Stimulated activated CD4-positive, alpha-beta T cell treated with anti-CD3 and anti-CD28 coated beads, TNF-alpha, amount 100 ng/mL, for 24 hours (primary cell): Measurements from ENCODE around the gene BLM.

ENCODE experiments used
- DNase-seq, 3 experiments: peaks; one replicate each; pipeline ENCODE4 v3.0.0-alpha.2; 2020; ENCODE audit warnings: low read depth in 3 of 3

The BLM gene

DNA sequence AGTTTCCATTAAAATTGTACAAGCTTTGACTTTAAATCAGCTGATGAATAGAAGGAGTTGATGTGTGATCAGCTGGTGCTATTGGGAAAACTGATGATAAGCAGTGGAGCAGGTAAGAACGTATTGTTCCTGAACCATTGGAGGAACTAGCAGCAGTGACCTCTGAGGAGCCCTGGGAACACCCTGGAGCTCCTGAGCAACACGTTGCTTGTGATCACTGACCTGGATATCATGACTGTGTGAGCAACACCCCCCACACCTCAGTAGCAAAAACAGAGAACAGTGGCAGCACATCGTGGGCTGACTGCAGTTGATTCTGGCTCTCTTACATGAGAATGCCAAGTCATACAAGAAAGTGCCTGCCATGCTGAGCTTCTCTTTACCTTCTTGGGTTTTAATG, 72.9 kb downstream of the BLM start:
- DNase-seq: no peak

DNA sequence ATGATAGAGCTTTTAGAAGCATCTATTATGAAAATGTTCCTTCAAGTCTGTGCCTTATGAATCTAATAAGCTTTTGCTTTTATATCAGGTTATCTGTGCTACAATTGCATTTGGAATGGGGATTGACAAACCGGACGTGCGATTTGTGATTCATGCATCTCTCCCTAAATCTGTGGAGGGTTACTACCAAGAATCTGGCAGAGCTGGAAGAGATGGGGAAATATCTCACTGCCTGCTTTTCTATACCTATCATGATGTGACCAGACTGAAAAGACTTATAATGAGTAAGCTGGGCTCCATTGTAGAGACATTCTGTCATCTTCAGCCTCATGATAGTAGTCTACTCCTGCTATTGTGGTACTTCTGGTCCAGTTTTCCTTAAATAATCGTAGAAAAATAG, 73.4 kb downstream of the BLM start:
- no peak for DNase-seq

DNA sequence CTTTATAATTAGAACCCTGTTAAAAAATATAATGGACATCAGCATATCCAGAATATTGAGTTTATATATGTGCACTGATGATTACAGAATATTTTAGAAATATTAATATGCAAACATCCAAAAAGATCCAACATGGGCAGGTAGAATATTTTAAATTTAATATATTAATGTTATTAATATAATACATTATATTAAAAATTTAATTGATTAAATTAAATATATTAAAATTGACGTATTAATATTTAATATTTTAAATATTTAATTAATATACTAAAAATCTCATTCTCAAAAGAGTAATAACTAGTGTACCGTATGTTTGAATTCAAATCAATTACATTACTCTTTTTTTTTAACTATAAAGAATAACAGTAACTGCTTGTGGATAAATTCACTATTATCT, 77.4 kb downstream of the BLM start:
- no peak for DNase-seq

DNA sequence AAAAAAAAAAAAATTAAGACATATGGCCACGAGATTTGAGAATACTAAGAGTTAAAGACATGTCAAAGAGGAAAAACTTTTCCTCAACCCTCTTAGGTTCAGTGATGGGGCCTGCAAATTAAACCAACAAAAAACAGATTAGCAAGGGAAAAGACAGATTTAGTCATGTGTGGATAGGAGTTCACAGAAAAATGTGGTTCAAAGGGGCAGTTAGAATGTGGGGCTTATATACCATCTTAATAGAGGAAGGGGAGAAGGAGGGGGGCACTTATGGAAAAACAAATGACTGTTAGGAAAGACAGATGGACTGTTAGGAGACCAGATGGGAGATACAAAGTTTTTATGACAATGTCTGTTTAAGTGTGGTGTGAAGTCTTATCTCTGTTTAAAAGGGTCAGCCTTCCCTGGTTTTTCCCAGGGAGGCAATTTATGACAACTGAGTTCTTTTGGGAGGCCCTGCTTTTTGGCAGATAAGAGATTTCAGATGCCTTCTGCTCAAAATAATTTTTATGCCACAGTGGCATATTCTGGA, 82.6 kb downstream of the BLM start:
- DNase-seq: no peak

DNA sequence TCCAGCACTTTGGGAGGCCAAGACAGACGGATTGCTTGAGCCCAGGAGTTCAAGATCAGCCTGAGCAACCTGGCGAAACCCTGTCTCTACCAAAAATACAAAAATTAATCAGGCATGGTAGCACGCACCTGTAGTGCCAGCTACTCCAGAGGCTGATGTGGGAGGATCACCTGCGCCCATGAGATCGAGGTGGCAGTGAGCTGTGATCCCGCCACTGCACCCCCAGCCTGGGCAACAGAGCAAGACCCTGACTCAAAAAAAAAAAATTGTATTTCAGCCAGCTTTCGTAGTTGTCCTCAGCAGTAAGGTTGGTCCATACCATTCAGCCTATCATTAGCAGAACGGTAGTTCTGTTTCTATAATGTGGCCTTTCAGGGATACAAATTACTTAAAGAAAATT, 84.7 kb downstream of the BLM start:
- DNase-seq: no peak

DNA sequence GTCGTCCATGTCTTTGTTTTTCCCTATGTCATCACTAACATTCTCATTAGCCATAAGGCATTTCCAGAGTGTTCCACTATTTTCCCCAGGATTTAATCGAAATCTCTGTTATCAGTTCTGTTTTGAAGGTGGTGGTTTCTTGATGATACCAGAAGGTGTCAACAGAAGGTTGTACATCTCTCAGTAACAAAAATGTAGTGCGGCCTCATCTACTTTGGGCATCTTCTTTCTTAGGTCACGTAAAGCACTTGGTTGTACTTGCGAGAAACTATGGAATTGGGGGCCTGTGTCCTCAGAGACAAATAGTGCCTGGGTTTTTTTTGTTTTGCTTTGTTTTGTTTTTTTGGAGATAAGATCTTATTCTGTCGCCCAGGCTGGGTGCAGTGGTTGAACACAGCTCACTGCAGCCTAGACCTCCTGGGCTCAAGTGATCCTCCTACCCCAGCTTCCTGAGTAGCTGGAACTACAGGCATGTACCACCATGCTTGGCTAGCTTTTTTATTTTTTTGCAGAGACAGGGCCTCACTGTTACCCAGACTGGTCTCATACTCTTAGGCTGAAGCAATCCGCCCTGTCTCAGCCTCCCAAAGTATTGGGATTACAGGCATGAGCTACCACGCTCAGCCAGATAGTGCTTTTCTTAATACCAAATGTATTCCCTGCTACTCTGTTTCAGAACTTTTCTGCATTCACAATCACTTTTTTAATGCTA, 90.1 kb downstream of the BLM start:
- DNase-seq: no peak

DNA sequence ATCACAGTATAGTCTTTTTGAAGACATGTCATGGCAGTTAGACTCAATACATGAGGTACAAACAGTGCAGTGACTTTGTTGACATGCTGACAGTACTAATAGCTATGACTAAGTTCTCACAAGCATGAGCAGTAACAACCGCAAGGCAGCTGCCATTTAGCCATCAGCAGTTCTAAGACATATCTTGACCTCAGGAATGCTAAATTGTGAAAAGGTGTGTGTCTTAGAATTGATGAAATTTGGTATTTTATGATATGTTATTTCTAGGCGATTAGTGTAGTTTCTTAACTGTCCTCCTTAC, 90.6 kb downstream of the BLM start:
- no peak for DNase-seq

DNA sequence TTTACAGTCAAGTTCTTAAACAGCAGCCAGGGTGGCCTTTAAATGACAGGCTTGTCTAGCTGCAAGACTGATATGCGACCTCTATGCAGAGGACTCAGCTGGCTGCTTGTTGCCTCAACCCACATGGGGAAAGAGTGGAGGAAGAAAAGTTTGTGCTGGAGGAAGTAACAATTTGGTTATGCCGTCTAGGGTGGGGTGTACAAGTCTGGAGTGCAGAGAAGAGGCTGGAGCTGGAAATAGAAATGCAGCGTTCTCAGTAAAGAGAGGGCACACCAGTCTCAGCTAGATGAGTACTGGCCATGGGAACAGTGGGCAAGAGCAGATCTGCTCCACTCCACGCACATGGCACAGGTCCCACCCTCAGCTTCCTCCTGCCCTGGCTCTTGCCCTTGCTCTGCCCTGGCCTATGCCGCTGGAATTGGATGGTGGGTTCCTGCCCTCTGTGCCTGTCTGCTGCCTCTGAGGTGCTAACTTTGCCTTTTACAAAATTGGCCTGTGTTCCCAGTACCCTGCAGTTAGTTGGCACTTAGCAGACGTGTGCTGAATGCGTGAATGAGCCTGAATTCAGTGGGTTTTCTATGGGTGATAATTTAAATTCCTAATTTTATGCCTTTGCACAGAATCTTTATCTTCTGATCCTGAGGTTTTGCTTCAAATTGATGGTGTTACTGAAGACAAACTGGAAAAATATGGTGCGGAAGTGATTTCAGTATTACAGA, 91.5 kb downstream of the BLM start:
- DNase-seq: no peak

DNA sequence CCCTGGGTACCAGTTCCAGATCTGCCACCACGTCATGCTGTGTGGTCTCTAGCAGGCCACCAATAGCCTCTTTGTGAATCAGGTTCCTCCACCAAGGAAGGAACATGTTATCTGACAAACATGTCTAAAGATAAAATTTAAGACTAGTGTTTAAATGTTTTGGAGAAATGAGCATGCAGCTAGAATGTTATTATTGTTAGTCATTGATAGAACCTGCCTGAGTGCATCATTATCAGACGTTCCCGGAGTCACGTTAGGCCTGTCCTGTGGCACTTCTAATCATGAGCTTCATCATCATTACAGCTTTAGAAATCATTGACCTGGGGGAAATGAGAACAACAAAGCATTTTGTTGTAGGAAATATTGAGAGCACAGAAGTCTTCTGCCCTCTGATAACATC, 92.4 kb downstream of the BLM start:
- no peak for DNase-seq

DNA sequence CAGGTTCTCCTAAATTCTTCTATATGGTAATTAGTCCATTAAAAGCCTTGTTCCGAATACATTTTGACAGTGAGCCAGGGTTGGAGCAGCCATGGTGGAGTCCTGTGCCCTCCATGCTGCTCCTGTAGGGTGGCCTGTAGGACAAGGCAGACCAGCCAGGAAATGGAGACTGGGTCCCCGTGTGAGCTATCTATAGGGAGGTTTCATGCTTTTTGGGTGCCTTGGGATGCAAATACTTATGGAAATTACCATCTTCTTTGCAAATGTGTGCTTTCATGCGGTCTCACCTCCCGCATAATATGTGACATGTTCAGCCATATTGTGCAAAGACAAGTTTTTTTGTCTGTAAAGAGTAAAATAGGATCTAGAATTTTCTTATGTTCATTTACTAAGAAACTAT, 93.2 kb downstream of the BLM start:
- DNase-seq: no peak

DNA sequence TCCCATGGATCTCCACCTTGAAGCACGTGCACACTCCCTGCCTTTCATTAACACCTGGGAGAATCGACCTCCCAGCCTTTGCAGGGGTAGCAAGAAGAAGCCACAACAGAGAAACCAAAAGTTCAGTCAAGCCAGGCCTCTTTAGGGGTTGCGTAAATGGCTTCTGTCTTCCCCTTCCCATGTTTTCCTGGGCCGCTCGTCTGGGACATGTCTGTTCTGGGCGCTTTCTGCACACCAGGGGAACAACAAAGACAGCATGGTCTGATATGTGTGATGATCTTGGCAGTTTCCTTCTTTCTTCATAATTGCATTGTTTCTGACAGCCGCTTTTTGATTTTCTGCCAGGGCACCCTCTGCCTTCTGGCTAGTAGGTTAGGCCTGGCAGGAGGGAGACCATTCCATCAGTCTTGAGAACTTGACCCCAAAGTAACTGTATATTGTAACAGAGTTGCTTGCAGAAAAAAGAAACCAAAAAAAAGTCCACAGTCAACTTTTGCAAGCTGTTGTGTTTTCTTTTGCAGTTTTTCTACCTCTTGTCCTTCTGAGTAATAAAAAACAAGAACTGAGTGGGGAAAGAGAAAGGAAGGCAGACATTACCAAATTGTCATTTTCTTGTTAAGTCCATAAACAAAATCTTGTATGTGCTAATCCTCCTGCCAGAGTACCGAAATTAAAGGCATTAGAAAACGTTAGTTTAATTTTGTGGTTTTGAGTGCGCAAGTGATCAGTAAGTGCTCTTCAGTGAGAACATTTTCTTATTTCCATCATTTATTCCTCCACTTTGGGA, 95.2 kb downstream of the BLM start:
- DNase-seq: no peak

DNA sequence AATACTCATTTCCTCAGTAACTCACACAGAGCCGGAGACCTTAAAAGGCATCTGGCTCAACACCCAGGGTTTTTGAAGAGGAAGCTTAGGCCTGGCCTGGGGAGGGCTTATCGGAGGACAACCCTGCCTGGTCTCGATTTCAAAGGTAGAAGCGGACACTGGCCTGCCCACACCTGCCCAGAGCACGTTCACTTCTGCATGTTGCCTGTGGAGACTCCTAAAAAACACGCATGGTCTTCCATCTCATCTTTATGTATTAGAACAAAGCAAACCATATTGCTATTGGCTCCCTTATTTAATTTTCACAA, 95.8 kb downstream of the BLM start:
- no peak for DNase-seq

DNA sequence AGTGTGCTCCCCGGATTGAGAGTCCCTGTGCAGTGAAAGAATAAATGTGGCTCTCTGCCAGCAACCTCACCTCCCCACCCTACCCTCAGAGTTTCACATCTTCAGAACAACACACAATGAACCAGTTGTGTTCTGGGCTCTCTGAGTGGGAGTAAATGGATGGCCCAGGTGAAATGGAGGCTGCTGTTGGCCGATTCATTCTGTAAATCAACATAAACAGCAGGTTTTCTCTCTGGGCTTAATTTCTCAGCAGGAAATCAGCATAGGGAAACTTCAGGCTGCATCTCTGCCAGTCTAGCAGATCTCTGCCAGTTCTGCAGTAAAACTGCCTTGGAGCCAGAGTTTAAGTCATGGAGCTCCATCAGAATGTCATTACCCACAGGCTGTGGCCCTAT, 96.6 kb downstream of the BLM start:
- DNase-seq: no peak

DNA sequence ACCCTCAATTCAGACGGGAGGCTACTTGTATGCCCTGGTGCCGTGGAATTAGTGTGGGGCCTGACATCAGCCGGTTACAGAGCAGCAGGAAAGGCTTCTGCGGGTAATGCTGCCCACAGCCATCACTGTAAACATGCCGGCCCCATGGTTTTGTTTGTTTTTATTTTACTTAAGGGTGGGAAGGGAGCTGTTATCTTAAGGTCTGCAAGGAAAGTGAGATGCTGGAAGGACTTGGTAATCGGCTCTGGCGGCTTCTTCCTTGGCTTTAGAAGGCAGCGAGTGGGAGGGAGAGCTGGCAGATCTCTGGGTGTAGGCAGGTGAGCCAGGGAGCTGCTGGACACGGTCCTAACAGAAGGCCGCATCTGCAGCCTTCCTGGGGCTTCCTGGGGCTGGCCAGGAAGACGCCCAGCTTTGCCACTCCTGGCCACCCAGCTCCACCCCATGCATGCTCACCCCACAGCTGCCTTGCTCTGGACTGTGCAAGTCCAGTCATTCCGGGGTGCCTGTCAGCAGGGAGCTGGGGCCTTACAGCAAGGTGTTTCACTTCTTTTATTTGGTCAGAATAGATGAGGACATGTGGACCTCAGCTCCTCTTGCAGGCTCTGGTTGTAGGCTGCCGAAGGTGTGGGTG, 97.2 kb downstream of the BLM start:
- DNase-seq: no peak

DNA sequence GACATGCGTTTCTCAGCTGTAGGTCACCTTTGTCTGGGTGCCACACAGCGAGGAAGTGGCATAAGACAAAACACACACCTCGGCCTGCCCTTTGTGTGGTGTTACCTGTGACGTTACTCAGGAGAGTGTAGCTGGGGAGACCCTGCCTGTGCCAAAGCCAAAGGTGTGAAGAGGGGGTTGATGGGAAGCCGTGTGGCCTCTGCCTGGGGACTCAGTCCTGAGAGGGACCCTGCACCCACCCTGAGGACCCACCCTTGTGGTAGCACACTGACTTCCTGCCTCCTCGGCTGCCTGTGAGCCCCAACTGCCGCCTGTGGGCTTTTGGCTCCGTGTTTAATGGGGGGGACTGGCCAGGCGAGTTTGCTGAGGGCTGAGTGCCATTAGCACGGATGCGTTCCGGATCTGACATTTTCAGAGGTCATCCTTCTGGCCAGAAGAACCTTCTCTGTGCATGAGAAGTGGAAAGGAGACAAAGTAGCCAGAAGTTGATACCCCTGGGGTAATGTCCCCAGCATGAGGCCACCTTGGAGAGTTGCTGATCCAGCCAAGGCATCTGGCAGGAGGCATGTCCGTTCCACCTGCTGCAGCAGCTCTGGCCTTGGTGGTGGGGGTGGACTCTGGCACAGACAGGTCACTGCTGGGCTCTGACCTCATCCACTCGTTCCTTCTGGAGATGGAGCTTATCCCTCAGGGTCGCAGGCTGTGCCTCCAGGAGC, 99.4 kb downstream of the BLM start:
- DNase-seq: no peak

DNA sequence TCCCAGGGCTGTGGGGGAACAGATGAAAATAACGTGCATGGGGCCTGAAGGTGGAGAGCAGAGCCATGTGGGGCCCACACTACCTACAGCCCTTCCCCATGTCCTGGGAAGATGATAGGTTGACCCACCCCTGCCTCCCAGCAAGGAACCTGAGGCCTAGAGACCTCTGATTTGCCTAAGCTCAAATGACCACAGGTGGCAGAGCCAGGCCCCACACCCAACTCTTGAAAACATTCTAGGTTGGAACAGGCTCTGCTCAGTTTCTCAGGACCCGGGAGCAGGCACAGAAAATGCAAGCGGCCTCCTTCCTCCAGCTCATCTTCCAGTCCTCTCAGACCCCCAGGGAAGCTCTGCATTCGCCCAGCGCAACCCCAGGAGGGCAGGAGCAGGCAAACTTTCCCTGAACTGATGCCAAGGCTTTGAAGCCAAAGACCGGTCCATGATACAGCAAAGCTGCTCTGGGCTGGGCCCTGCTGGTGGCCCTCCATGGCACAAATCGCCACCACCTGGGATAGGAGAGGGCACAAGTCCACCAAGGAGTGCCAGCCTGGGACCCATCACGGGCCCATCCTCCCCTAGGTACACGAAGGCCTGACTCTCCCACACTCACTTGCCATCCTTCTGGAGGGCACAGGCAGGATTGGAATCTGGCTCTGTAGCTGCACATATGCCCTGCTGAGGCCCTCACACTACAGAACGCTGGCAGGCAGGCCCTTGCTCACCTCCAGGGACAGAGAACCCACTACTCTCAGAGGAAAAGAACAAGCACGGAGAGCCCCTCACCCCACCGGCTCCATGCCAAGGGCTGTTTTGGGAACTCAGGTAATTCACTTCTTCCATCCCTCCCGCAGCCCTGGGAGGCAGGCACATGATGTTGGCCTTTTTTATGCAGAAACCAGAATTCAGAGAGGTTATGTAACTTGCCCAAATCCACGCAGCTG, 100.2 kb downstream of the BLM start:
- no peak for DNase-seq

DNA sequence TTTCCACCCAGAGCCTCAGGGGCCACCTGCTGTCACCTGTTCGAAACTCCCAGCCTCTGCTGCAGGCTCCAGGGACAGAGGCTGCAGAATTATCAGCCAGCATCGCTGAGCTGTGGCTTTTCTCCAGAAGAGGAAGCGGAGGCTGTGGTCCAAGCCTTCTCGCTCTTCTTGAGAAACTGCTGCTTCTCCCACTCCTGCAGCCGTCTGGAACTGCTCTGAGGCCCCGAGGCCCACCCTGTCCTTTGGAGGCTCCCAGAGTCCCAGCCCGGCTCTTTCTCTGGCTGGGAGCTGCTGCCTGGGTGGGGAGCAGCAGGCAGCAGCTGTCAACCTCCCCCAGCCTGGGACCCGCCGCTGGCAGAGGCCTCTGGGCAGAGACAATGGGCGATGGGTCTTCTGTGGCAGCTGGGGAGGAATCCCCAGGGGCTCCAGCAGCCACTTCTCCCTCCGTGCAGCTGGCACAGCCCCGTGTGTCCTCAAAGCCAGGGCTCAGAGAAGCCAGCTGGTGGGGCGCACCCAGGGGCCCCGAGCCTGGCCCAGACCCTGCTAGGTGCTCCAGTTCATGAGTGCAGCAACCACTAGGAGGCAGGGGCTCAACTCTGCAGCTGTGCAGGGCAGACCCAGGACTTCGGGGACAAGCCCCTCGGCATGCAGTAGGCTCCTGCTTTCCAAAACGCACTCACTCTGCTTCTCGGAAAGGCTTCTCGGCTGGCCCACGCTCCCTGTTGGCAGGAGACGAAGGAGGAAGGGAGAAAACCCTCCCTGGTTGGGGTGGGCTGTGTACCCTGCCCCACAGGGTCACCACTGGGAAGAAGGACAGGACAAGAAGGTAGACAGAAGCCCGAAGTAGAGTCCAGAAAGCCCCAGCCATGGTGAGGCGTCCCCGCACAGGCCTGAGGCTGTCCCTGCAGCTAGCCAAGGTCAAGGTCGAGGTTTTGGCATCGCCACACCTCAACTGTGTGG, 101.4 kb downstream of the BLM start:
- peak in 1 of 3 experiments; percentile 34 for DNase-seq

DNA sequence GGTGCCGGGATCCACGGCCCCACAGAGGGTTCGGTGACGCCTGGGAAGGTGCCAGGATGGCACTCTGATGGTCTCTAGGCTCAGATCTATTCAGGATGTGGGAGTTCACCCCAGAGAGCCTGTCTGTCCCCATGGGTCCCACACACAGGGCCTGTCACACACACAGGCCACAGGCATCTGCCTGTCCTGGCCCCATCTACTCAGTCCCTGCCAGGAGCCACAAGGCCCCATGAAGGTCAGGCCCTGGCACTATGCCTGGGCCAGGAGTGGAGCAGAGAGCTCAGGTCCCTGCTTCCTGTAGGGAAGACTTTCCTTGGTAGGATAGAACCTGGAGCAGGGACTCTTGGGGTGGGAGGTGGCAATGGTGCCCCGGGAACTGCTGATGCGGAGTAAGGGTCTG, 102.2 kb downstream of the BLM start:
- DNase-seq: no peak

DNA sequence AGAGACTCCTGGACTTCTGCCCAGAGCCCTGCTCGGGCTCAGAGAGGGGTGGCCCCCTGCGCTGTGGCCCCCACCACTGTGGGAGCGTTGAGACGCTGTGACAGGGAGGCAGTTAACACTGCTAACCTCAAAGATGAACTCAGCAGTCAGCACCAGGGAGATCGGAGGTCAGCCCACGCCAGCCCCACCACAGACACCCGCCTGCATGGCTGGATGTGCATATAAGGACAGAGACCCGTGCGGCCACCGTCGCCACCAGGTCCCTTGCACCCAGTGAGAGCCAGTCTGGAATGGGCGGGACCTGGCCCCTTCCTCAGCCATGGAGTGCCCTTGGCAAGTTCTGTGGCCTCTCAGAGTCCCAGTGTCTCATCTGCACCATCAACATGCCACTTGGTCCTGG, 102.7 kb downstream of the BLM start:
- no peak for DNase-seq

DNA sequence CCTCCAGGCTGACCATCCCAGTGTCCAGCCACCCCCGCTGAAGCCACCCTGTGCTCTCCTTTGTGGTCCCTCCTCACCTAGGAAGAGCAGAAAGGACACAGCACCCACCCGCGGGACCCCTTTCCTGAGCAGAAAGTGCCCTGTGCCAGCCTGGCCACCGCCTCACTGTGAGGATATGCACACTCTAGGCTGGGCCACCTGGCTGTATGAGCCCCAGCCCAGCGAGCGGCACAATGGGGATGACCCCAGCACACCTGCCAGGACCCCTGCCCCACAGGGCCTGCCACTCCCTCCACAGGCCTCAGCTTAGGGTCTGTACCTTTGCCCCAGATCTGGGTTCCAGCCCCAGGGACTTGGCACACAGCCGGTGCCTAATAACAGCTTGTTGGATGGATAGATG, 103.3 kb downstream of the BLM start:
- no peak for DNase-seq
